T-helper 2 cell treated with Interferon-gamma antibody and Interleukin-4, amounts not matched to agents 5 μg/mL and 100 μg/mL, for 36 hours (primary cell): Measurements from ENCODE around the gene CAPN1.
A peak's percentile ranks its signal among the peaks of the same experiment; 100 is the strongest.
"Not testable (repeated sequence)": the region's sequence is repeated elsewhere in the genome, so short reads cannot be mapped to it uniquely, and the experiment has no call there.

Source experiments
- DNase-seq: peaks from one replicate; pipeline ENCODE4 v3.0.0; 2021; ENCODE audit warnings: low spot score
- H3K27ac Mint-ChIP-seq: one replicate; pipeline ENCODE4 v1.8.0; 2021; ENCODE audit warnings: mild to moderate bottlenecking, mixed read lengths
- H3K27me3 Mint-ChIP-seq: one replicate; pipeline ENCODE4 v1.8.0; 2021; ENCODE audit warnings: low read depth, mixed read lengths
- H3K36me3 Mint-ChIP-seq: one replicate; pipeline ENCODE4 v1.8.0; 2021; ENCODE audit warnings: low read depth, mixed read lengths
- H3K4me1 Mint-ChIP-seq: one replicate; pipeline ENCODE4 v1.8.0; 2021; ENCODE audit warnings: low read depth, mixed read lengths
- H3K4me3 Mint-ChIP-seq: one replicate; pipeline ENCODE4 v1.8.0; 2022; ENCODE audit warnings: mild to moderate bottlenecking, moderate library complexity, mixed read lengths
- H3K9me3 Mint-ChIP-seq: one replicate; pipeline ENCODE4 v1.8.0; 2021; ENCODE audit warnings: mixed read lengths

CAPN1 gene

DNA sequence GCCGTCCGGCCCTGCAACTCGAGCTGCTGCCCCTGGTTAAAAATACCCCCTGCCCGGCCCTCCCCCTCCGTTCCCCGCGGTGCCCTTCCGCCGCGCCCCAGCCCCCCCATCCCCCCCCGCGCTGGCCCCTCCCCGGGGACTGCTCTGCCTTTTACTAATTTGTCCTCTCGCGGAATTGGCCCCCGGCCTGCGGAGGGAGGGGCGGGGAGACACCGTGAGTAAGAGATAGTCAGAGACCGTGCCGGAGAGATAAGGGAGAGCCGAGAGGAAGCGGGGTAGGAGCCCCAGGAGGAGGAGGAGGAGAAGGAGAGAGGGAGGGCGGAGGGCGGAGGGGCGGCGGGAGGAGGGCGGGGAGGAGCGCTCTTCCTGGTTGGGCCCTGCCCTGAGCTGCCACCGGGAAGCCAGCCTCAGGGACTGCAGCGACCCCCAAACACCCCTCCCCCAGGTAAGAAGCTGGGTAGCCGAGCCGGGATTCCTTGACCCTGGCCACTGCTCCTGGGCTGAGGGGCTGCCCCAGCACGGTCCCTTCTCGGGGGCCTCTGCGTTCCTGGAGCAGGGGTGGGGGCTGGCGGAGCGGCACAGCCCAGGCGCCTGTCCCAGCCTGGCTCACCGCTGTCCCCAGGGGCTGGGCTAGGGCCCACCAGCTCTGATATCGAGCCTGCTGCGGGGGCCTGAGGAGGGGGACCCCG is at the start of gene CAPN1:
CAPN1 (plus strand) TSS at position 360 of the 689 bp plus-strand sequence. CDS start 774 bp downstream, outside the sequence.
- peaks cover 9% of the 10 kb centered on the region for H3K4me1 Mint-ChIP-seq
- no peaks in the 10 kb centered on the region for H3K9me3 Mint-ChIP-seq
- DNase-seq, result peak; percentile 88
- peaks cover 6% of the 10 kb centered on the region for H3K27me3 Mint-ChIP-seq
- H3K27ac Mint-ChIP-seq, result peak within 1 kb of the TSS; percentile 93
- H3K4me3 Mint-ChIP-seq, result peak within 1 kb of the TSS; percentile 94
- peaks cover 21% of the 10 kb centered on the region for H3K36me3 Mint-ChIP-seq

DNA sequence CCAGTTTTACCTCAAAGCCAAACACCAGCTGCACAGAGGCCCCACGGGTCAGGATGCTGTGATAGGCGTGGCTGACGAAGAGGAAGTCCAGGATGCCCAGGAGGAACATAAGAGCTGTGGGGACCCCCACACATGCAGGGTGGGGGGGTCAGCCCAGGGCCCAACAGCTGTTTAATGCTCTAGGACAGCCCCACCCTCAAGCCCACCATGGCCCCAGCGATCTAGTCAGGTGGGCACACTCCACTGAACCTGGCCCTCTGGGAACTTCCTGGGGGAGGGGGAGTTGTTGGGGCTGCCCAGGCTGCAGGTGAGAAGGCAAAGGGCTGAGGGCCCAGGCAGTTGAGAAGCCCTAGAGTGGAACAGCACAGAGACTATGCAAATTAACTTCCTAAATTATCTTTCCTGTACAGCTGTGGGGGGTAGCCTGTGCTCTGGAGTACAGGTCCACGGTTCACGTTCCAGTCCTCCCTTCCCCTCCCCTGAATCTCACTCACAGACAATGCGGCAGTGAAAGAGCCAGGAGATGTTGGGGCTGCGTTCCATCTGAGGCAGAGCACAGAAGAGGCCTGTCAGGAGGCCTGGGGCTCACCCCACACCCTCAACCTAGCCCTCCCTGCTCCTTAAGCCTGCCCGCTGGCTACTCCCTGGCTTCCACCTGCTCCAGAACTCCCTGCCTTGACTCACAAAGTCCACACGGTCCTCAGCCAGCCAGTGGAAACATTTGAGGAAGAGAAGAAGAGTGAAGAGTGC is 49.3 kb upstream of the CAPN1 start:
- no peak for DNase-seq
- Mint-ChIP-seq H3K4me1 (peaks cover 22% of the 10 kb centered on the region), H3K27me3 (no peaks in the 10 kb centered on the region), H3K27ac (peak overlapping the region; percentile 20), H3K9me3 (no peaks in the 10 kb centered on the region), H3K36me3 (peaks cover 26% of the 10 kb centered on the region), H3K4me3 (peak overlapping the region; percentile 95)

DNA sequence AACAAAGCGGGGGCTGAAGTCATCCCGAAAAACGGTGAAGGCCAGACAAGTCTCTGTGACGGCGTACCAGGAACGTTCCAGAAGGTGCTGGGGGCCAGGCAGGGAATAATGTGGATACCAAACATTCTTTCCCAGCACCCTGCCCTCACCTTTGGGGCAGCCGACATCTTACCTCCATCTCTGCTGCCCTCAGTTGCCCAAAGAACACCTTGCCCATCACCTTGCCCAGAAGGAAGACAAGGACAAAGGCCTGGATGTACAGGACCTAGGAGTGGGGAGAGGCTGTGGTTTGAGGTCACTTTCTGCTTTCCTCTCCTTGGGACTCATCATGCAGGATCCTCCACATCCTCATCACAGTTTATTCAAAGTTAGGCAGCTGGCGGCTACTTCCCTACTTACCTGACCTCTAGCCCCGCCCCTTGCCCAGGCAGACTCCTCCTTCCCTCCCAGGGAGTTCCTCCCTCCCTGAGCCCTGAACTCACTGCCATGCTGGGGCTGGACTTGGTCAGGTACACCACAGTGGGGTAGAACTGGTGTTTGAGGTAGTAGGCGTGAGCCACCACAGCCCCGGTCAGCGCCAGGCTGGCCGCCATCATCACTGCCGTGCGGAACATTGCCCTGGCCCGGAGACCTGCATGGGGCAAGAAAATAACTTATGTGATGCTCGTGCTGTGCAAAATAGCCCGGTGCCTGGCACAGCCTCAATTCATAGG is 48.6 kb upstream of the CAPN1 start:
- Mint-ChIP-seq H3K4me3 (peak overlapping the region; percentile 95), H3K4me1 (peaks cover 22% of the 10 kb centered on the region)
- DNase-seq, result peak; percentile 48

DNA sequence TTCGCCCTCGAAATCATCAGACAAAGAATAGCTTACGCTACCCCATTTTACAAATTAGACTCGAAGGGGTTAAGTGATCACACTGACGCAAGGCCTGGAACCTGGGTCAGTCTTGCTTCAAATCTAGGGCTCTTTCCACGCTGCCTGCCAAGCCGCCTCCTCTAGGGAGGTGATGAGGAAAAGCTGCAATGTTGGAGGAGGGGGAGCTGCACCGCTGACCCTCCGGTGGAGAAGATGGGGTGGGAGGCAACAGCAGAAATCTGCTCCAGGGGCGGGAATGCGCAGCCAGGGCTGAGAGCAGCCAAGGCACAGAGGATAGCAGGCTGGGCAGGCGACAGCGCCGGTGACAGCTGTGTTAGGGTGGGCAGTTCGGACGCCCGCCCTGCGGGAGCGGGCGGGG is 48.0 kb upstream of the CAPN1 start:
- Mint-ChIP-seq H3K4me1 (peaks cover 22% of the 10 kb centered on the region), H3K36me3 (peaks cover 23% of the 10 kb centered on the region), H3K27ac (peak overlapping the region; percentile 98), H3K9me3 (no peaks in the 10 kb centered on the region), H3K27me3 (no peaks in the 10 kb centered on the region), H3K4me3 (peak overlapping the region; percentile 95)
- DNase-seq, result no peak

More for the DNA sequence above, 48.6 kb upstream of the CAPN1 start:
- Mint-ChIP-seq H3K9me3 (no peaks in the 10 kb centered on the region), H3K27me3 (no peaks in the 10 kb centered on the region), H3K27ac (peak overlapping the region; percentile 98), H3K36me3 (peaks cover 26% of the 10 kb centered on the region)

DNA sequence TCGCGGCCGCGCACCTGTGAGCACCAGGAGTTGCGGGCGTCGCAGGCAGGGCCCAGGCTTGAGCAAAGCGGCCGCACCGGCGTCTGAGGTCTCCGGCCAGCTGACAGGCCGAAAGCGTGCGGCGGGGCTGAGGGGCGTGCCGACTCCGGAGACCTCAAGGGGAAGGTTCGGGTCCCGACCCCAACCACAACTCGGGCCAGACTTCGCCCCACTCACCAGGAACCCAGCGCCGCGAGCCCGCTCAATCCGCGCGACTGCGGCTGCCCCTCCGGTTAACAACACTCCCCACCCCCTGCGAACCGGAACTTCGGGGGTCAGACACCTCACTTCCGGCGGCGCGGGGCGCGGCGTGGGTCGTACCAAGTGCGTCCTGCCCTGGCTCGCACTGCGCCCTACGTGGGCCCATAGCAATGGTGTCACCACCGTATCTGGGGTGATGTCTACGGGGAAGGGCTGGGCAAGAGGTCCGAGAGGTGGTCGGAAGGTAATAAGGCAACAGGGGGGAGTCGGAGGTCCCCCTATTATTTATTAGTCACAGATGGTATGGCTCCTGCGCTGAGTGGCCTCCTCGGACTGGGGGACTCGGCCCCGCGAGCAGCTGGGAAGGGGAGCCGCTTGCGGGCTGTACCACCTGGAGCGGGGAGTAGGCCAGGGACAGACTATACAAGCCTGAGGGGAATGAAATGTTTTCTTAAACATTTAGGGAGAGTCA is 47.3 kb upstream of the CAPN1 start, which contains the start of gene SYVN1:
SYVN1 (minus strand) TSS at position 280 of the 712 bp plus-strand sequence. CDS start 918 bp downstream, outside the sequence.
- Mint-ChIP-seq H3K27me3 (no peaks in the 10 kb centered on the region), H3K36me3 (peaks cover 23% of the 10 kb centered on the region), H3K4me1 (peaks cover 22% of the 10 kb centered on the region), H3K4me3 (peak within 1 kb of the TSS; percentile 95), H3K9me3 (no peaks in the 10 kb centered on the region), H3K27ac (peak within 1 kb of the TSS; percentile 98)
- peak; percentile 93 for DNase-seq

DNA sequence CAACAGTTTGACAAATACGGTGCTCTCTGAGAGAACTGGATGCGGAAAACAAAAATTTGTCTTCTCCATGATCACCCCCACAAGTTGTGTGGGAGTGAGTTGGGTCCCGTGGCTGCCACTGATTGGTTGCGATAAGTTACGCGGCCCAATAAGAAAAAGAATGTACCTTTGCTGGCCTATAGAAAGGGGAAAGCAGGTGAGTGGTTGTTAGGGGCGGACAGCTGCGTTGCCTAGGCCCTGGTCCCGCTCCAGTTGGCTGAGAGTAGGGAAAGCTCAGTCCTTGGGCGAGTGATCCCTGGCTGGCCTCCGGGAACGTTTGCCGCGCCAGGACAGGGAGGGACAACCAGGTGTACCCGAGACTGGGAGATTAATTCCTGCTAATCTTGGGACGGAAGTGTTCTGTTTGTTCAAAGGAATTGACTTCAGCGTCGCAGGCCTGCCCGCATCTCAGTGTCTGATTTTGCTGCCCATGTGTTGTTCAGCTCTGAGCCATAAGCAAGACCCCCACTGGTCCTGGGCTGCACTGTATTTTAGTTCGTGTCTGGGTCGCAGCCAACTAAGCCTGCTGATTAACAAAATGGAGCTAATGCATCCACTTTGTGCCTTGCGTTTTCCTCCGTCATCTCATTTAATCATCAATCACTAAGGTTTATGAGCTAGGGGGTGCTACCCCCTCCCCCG is 46.6 kb upstream of the CAPN1 start:
- Mint-ChIP-seq H3K36me3 (peaks cover 23% of the 10 kb centered on the region), H3K9me3 (no peaks in the 10 kb centered on the region), H3K4me1 (peaks cover 22% of the 10 kb centered on the region), H3K27me3 (peaks cover 3% of the 10 kb centered on the region), H3K4me3 (peak overlapping the region; percentile 95), H3K27ac (peak overlapping the region; percentile 98)
- peak; percentile 87 for DNase-seq

DNA sequence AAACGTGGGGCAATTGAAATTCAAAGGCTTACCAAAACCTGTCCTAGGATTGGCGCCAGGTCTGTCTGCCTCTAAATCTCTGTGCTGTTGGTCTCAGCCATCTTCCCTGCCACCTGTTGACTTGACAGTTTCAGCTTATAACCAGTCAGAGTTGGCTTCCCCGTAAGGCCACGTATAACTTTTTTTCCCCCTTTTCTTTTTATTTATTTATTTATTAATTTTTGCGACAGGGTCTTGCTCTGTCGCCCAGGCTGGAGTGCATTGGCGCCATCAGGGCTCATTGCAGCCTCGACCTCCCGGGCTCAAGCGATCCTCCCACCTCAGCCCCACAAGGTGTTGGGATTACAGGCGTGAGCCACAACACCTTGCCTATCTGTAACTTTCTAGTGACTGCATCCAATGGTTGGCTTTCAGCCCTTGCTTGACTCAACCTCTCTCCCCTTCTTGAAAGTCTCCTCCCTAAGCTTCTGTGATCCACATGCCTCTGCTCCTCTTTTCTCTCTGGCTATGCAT is 46.0 kb upstream of the CAPN1 start:
- peaks cover 22% of the 10 kb centered on the region for H3K4me1 Mint-ChIP-seq
- peaks cover 3% of the 10 kb centered on the region for H3K27me3 Mint-ChIP-seq
- DNase-seq, result no peak
- peak overlapping the region; percentile 95 for H3K4me3 Mint-ChIP-seq
- H3K9me3 Mint-ChIP-seq, result no peaks in the 10 kb centered on the region
- peaks cover 20% of the 10 kb centered on the region for H3K36me3 Mint-ChIP-seq
- peak overlapping the region; percentile 98 for H3K27ac Mint-ChIP-seq

DNA sequence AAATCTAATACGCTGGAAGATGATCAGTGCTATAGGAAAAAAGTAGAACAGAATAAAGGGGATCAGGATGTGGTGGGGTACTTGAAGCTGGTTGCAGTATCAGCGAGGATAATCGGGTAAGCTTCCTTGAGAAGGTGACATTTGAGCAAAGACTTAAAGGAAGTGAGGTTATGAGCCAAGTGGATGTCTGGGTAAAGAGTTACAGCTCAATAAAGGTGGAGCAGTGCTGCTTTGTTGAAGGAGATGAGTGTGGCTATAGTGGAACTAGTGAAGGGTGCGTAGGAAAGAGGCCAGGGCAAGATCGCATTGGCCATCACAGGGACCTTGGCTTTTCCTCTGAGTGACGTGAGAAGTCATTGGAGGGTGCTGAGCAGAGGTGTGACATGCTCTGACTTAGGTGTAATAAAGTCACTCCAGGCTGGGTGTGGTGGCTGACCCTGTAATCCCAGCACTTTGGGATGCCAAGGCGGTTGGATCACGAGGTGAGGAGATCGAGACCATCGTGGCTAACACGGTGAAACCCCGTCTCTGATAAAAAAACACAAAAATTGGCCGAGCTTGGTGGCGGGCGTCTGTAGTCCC is 45.1 kb upstream of the CAPN1 start:
- peaks cover 15% of the 10 kb centered on the region for H3K36me3 Mint-ChIP-seq
- H3K27me3 Mint-ChIP-seq, result peaks cover 12% of the 10 kb centered on the region
- peaks cover 22% of the 10 kb centered on the region for H3K4me1 Mint-ChIP-seq
- H3K9me3 Mint-ChIP-seq, result no peaks in the 10 kb centered on the region
- peak overlapping the region; percentile 95 for H3K4me3 Mint-ChIP-seq
- peak overlapping the region; percentile 71 for H3K27ac Mint-ChIP-seq
- no peak for DNase-seq

DNA sequence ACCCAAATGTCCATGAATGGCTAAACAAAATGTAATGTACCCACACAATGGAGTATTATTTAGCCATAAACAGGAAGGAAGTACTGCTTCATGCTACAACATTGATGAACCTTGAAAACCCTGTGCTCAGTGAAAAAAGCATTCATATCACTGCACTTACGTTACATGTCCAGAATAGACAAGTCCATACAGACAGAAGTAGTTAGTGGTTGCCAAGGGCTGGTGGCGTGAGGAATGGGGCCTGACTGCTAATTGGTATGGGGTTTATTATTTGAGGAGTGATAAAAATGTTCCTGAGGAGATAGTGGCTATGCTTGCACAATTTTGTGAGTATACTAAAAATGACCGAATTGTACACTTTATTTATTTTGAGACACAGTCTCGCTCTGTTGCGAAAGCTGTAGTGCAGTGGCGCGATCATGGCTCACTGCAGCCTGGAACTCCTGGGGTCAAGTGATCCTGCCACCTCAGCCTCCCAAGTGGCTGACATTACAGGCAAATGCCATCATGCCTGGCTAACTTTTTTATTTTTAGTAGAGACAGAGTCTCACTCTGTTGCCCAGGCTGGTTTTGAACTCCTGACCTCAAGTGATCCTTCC is 39.7 kb upstream of the CAPN1 start:
- H3K27ac Mint-ChIP-seq, result no peak overlapping the region
- no peak overlapping the region for H3K4me3 Mint-ChIP-seq
- no peaks in the 10 kb centered on the region for H3K9me3 Mint-ChIP-seq
- H3K4me1 Mint-ChIP-seq, result no peaks in the 10 kb centered on the region
- no peak for DNase-seq
- H3K27me3 Mint-ChIP-seq, result peaks cover 23% of the 10 kb centered on the region
- no peaks in the 10 kb centered on the region for H3K36me3 Mint-ChIP-seq

DNA sequence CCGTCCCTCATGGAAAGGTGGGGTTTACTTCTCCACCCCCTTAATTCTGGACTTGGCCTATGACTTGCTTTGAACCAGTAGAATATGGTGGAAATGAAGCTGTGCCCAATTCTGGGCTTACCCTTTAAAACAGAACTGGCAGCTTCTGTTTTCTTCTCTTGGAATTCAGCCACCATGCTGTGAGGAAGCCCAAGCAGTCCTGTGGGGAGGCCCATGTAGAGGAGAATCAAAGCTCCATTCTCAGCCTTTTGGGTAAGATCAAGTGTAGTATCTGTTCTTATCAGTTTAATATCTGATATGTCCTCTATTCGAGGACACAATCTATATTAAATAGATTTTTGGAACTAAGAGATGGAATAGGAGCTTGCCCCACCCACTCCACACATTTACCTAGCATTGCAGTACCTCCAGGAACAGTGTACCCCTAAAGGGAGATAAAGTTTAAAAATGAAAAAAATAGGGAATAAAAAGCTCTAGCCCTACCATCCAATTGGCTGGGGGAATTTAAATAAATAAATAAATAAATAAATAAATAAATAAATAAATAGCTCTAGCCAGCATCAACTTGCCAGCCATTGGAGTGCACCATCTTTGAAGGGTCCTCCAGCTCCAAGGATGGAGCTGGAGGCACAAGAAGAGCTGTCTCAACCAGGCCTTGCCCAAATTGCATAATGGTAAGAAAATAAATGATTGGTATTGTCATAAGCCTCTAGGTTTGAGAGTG is 34.2 kb upstream of the CAPN1 start:
- no peaks in the 10 kb centered on the region for H3K36me3 Mint-ChIP-seq
- no peak for DNase-seq
- H3K9me3 Mint-ChIP-seq, result no peaks in the 10 kb centered on the region
- no peak overlapping the region for H3K27ac Mint-ChIP-seq
- H3K4me3 Mint-ChIP-seq, result no peak overlapping the region
- H3K4me1 Mint-ChIP-seq, result peaks cover 11% of the 10 kb centered on the region
- peaks cover 6% of the 10 kb centered on the region for H3K27me3 Mint-ChIP-seq

DNA sequence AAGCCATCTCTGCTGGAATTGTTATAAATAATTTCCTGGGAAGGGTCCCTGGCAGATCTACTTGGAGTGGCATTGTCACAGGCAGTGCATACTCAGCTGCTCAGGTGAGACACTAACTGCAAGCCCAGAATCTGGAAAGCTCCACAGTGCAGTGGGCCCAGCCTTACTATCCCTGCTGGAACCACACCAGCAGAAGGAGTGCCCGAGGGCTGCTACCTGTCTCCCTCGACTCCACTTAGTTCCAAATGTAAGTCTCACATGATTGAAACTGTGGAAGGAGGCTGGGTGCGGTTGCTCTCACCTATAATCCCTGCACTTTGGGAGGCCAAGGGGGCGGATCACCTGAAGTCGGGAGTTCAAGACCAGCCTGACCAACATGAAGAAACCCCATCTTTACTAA is 33.1 kb upstream of the CAPN1 start:
- Mint-ChIP-seq H3K9me3 (no peaks in the 10 kb centered on the region), H3K36me3 (no peaks in the 10 kb centered on the region), H3K4me1 (peaks cover 17% of the 10 kb centered on the region), H3K27me3 (peaks cover 6% of the 10 kb centered on the region), H3K4me3 (no peak overlapping the region), H3K27ac (no peak overlapping the region)
- DNase-seq, result no peak

DNA sequence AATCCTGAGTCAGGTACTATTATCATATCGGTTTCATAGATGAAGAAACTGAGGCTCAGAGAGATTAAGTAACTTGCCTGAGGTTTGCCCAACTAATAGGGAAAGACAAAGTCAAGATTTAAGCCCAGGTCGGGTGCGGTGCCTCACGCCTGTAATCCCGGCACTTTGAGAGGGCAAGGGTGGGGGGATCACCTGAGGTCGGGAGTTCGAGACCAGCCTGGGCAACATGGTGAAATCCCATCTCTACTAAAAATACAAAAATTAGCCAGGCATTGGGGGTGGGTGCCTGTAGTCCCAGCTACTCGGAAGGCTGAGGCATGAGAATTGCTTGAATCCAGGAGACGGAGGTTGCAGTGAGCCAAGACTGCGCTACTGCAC is 31.6 kb upstream of the CAPN1 start:
- H3K4me1 Mint-ChIP-seq, result peaks cover 17% of the 10 kb centered on the region
- not testable (repeated sequence) for DNase-seq, H3K9me3 Mint-ChIP-seq, H3K4me3 Mint-ChIP-seq, H3K36me3 Mint-ChIP-seq, H3K27me3 Mint-ChIP-seq, H3K27ac Mint-ChIP-seq
